Ureter (tissue), 1 donor: ENCODE data around the gene JAKMIP3. TPM values are rescaled to one million over a fixed set of nuclear protein-coding genes. Genes with fewer than 3 reads are reported as not detected.
A peak's percentile ranks its signal among the peaks of the same experiment; 100 is the strongest.

Experiments used
- DNase-seq: peaks from one replicate; pipeline ENCODE4 v3.0.0-alpha.2; 2020; ENCODE audit warnings: low spot score
- total RNA-seq: library from RNA; stranded (reverse); gene quantifications from one replicate; pipeline ENCODE4 v1.2.4, GENCODE V29; 2023
- donor health status: DM: yes; HTN: yes; CAD: no.

Gene JAKMIP3
- total RNA-seq, 1 donor from 2014 or later, result 1.1 TPM

DNA sequence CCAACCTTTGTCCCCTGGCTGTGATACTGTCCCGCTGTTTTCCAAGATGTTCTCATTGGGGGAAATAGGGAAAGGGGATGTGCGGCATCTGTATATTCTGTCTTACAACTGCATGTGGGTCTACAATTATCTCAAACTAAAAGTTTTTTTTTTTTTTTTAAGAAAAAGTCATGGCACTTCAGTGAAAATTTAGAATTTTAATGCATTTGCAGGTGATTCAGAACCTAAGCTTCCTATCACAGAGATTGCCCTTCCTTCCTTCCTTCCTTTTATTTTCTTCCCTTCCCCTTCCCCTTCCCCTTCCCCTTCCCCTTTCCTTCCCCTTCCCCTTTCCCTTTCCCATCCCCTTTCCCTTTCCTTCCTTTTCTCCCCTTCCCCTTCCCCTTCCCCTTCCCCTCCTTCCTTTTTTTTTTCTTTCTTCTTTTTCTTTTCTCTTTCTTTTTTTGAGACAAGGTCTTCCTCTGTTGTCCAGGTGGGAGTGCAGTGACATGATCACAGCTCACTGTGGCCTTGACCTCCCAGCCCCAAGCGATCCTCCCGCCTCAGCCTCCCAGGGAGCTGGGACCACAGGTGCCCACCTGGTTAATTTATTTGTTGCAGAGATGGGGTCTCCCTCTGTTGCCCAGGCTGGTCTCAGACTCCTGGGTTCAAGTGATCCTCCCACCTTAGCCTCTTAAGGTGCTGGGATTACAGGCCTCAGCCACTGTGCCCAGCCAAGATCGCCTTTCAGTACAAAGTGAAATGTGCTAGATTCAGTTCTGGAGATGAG is 32.0 kb downstream of the JAKMIP3 start:
- DNase-seq, result no peak

DNA sequence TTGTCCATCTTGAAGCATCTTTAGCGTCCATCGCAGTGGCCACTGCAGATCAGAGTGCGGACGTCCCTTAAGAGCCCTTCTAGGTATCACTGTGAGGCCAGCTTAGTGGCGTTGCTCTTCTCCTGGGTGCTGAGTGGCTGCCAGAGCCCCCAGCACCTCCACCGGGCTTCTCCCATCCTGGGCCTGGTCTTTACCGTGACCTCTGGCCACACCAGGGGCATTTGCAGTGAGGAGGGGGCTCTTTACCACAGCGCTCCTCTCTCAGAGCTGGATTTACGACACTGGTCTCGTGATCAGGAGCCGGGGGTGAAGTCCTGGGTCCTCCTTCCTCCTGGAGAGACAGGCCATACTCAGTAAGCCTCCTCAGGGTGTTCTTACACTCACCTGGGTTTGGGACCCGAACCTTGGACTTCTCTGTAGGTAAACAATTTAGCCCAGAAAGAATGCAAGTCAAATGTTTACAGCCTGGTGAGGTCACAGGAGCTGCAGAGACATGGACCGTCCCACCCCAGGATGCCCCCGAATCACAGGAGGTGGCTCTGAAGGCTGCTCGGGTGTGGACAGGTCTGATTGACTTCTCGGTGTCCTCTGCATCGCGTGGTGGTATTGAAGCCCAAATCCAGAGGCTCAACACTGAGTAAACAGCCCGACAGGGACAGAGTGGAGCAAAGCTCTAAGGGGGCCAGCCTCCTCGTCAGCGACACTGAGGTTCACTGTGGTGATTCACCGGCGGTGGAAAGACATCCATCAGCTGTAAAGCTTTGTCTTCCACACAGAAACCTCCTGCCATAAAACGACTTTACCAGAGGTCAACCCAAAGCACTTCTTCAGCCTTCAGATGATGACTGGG is 33.0 kb downstream of the JAKMIP3 start:
- no peak for DNase-seq

DNA sequence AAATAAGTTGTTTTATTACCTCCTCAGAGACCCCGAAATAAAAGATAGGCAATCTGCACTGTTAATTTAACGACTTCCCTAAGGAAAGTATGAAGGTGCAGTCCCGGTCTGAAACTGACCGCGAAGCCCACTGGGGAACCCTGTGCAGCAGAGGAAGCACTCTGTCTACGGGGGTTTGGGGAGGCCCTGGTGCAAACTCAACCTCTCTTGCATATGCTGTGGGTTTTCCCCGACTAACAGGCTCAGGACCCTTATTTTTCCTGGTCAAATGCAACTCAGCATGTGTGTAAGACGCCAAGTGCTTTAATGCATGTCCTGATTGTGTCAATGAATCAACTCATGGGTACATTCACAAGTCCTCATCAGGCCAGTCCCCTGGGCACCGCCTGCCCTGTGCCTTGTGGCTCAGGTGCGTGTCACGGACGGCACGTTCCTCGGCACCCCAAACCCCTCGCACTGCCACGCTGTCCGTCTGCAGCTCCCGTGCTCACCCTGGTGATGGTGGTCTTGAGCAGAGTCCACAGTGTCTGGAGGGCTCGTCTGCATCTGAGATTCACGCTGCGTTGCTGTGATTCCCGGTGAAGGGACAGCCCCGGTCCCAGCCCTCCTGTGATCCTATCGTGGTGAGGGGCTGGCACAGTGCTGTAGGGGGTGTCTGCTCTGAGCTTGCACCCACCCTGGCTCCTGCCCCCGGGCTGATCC is 33.8 kb downstream of the JAKMIP3 start:
- DNase-seq, result no peak

DNA sequence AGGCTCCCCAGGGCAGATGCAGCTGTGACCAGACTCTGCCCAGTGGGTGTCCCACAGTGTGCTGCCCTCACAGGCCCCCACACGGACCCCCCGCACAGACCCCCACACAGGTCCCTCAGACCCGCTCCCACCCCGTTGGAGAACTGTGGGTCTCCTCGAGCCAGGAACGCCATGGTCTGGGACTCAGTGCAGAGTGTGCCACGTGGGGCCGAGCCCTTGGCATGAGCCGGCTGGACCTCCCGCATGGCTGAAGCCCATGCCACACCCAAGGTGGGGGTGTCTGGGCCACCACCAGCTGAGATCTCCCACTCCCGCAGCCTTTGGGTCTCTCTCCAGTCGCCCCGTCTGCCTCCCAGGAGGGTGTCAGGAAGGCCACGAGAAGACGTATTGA is 34.3 kb downstream of the JAKMIP3 start:
- no peak for DNase-seq

DNA sequence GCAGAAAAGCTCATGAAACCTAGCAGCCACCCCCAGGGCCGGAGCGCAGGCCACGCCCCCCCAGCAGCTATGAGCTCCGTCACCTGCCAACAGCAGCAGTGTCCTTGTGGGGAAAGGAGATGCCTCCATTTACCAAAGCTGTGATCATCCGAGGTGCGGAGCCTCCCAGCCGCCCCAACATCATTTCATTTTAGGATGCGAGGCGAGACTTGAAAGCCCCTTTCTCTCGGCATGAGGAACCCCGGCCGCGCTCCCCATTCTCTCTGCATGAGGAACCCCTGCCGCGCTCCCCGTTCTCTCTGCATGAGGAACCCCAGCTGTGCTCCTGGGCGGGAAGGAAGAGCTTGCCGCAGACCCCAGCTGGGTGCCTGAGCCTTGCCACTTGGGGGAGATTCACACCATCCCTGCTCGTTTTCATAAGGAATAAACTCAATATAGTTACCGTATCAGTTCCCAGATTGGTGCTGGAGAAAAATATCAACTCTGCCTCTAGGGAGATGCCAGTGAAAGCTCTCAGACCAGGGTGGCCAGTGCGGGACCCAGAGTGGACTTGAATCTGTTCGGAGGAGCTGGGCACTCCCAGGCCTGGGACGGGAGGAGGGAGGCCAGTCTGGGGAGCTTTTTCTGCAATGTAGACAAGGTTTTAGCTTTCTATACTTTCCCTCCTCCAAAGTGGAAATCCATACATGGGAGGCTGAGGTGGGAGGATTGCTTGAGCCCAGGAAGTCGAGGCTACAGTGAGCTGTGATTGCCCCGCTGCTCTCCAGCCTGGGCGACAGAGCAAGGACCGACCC is 35.0 kb downstream of the JAKMIP3 start:
- peak; percentile 38 for DNase-seq

DNA sequence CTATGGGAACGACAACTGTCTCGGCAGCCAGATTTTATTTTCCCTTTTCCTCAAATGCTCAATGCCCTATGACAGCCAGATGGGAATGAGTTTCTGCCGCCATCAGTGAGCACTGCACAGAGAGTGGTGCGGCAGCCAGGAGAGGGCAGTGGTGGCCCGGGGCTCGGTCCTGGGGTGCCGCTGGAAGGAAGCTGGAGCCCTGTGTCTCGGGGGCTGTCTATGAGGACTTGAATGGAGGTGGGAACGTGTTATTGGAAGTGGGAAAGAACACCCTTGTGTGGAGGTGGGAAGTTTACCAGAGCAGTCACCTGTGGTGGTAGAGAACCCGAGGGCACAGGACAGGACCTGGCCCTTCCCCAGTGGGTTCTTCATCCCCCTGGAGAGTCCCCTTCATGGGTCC is 35.8 kb downstream of the JAKMIP3 start:
- DNase-seq, result no peak

DNA sequence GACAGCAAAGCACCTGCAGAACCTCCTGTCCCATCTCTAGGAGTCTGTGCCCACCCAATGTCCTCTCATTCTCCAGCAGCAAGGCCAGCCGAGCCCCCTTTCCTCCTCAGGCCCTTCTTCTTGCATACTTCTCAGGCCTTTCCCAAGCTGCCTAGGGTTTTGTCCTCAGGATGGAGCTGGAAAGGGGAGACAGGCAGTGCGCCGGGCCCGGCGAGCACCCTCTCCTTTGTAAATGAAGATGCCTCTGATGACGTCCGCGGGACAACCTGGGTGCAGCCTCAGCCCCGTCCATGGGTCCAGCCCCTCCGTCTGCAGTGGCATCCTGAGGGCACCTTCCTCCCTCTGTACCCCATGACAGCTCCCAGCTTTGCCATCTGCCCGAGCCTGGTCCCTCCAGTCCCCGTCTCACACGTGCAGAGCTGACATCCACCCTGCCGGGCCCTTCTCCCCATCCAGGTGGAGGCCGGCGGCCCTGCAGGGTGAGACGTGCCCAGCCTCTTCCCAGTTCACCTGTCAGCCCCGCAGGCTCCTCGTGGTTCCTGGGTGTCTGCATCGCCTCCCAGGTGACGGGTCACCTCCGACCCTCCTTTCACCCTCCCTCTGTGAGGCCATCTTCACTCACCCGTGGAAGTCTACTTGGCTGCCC is 36.4 kb downstream of the JAKMIP3 start:
- DNase-seq, result peak; percentile 39

DNA sequence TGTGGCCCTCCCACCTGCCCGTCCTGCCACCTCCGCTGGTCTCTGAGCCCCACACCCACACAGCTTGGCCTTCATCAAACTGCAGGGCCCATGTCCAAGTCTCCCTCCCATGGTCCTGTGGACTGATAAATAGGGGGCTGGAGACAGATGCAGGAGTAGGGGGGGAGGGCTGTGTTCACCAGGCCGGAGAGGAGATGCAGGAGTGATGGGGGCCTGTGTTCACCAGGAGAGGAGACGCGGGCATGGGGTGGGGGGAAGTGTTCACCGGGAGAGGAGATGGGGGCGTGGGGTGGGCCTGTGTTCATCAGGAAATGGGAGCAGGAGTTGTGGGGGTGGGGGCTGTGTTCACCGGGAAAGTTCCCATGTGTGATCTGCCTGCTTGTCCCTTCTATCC is 37.0 kb downstream of the JAKMIP3 start:
- no peak for DNase-seq

DNA sequence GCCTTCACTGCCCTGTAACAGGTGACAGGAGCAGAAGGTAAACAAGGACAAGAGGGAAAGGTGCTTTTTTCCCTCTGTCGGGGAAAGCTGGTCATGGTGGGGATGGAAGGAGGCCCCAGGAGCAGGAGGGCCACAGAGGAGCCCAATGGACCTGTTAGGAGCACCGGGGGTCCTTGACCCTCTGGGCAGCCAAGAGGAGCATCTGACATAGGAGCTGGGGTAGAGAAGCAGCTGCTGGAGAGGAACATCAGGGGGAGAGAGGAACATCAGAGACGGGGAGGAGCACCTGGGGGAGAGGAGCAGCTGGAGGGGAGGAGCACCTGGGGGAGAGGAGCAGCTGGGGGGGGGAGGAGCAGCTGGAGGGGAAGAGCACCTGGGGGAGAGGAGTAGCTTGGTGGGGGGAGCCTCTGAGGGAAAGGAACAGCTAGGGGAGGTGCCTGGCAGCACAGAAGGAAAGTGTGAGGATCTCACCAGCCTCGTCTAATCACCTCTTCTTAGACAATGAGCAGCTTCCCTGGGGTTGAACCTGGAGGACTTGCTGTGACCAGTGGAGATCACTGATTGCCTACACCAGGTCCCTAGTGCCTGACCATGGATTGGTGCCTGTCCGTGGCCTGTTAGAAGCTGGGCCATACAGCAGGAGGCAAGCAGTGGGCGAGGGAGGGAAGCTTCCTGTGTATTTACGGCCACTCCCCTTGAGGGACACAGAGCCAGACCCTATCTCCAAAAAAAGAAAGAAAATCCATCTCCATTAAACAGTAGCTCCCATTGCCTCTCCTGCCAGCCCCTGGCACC is 37.6 kb downstream of the JAKMIP3 start:
- DNase-seq, result no peak

DNA sequence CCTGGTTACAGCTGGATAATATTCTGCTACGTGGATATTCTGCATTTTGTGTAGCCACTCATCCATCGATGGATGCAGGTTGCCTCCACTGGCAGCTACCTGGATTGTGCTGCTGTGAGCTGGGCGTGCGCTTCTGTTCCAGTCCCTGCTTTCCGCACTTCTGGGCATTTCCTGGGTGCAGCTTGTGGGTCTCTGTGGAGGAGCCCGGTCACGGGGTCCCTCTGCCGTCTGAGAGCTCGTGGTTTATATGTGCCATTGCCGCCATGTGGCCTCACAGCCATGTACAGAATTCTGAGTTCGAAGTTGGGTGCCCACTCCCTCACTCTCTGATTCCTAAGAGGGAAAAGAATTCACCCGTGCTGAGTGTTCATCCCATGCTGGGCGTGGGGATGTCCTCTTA is 38.3 kb downstream of the JAKMIP3 start:
- DNase-seq, result no peak

DNA sequence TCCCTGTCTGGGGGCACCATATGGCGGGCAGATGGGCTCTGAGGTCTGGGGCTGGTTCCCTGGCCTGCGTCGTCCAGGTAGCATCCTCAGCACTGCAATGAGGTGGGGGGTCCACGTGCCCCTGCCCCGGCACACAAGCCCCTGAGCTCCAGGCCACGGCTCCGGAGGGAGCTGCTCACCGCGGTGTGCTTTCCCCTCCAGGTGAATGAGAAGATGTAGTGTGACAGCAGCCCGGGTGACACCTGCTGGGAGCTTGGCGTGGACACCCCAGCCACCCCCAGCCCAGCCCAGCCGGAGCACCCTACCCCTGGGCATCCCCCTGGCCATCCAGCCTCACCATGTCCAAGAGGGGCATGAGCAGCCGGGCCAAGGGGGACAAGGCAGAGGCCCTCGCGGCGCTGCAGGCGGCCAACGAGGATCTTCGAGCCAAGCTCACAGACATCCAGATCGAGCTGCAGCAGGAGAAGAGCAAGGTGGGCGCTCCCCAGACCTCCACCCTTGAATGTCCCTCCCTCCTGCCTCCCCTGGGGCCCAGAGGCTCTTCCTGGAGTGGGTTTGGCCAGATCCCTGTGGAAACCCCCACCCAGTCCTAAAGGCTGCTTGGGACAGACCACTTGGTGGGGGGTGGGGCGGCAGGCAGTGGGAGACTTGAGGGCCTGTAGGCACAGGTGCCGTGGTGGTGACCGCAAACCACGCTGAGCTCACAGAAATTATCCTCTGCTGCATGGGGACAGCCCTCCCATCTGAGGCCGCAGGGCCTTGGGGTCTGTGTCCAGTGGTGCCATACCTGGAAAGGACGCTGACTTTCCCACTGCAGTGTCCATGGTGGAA is 38.9 kb downstream of the JAKMIP3 start:
- DNase-seq, result peak; percentile 34

DNA sequence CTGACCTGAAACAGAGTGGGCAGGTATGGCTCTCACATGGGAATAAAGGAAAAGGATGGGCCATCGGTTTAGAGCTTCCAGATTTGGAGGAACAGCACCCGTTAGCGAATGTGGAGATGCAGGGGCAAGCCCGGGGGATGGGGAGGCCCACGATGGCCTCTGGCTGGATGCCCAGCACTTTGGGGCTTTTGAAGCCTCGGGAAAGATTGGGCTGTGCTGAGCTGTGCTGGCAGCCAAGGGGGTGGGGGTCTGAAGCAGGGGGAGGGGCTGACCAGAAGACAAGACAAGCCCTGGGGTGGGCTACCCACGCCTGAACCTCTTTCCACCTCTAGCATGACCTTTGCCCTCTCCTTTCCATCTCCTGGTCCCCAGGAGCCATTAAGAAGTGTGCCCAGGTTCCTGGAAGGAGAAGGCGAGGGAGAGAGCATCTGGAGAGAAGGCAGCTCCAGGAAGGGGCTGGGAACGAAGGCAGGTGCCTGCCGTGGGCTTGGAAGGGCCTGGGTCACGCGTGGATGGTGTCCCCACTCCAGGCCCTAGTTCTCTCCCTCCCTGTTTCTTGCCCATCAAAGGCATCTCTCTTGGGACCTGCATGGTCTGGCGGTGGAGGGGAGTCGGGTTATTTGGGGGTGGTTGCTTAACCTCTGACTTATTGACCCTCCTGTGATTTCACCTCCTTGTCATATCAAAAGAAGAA is 39.7 kb downstream of the JAKMIP3 start:
- DNase-seq, result no peak

DNA sequence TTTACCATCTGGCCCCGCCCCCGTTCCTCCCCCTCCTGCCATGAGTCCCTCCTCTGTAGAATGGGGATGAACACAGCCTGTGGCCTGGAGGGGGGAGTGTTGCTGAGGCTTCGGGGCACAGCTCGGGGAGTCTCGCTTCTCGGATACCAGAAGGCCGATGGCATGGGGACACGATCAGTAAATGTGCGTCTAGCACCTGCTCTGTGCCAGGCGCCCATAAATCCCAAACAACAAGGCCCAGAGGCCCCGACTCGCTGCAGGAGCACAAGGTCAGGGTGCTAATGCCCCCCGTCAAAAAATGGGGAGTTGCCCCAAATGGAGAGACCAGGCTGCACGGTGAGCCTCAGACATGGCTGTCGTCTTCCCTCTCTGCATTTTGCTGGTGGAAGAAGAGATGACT is 40.7 kb downstream of the JAKMIP3 start:
- no peak for DNase-seq

DNA sequence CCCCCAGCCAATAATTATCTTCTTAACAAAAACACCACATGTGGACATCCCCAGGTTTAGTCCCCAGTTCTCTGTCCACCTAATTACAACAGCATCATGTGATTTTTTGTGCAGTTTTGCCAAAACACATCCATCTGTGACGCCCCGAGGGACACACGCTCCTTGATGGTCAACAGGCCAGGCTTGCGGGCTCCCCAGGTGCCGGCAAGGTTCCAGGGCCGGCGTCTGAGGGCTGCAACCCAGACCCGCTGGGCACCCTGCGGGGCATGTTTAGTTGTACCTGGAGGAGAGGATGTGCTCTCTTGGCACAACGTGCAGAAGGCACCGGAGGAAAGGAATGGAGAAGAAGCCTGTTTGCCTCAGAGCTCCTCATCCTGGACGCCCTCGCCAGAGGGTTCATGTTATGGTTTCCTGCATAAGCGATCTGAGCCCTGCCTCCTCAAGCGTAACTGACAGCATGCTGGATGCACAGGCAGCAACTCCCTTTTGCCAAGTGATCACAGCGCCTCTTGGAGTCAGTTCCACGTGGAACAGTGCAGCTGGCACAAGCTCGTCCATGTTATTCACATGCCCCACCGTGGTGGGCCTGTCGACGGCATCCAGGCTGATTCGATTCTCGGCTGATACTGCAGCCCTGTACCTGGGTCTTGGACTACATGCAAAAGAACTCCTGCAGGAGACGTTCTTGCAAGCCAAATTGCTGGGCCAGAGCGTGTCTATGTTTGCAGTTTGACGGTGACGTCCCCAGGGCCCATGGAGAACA is 41.6 kb downstream of the JAKMIP3 start:
- DNase-seq, result peak; percentile 32

DNA sequence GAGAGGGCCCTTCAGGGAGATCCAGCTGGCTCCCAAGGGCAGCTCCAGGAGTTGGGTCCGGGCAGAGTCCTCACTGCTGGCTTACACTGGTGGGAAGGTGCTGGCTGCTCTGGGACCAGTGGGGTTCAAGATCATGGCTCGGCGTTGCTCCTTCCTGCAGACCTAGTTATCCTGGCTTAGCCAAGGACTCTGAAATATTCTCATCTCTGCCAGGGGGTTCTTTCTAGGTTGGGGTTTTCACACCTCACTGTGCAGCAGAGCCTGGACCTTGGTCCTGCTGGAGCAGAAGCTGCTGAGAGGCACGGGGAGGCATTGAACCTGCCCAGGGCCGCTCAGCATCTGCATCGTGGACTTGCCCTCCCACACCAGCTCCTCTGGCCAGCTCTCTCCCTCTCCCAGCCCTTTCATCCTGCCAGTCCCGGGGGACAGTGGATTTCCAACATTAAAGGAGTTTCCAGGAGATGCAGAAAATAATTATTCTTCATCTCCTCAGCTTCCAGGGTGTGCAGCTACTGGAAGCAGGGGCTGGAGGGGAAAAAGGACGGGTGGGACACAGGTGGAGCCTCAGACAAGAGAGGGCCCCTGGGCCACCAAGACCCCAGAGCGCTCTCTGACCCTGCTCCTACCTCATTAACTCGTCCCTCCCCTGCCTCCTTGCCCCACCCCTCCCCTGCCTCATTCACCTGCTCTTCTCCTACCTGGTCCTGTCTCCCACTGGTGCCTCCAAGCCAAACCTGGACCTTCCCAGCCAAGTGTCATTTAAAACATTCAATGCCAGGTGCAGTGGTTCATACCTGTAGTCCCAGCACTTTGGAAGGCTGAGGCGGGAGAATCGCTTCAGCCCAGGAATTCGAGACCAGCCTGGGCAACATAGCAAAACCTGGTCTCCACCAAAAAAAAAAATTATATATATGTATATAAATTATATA is 42.5 kb downstream of the JAKMIP3 start:
- peak; percentile 37 for DNase-seq

DNA sequence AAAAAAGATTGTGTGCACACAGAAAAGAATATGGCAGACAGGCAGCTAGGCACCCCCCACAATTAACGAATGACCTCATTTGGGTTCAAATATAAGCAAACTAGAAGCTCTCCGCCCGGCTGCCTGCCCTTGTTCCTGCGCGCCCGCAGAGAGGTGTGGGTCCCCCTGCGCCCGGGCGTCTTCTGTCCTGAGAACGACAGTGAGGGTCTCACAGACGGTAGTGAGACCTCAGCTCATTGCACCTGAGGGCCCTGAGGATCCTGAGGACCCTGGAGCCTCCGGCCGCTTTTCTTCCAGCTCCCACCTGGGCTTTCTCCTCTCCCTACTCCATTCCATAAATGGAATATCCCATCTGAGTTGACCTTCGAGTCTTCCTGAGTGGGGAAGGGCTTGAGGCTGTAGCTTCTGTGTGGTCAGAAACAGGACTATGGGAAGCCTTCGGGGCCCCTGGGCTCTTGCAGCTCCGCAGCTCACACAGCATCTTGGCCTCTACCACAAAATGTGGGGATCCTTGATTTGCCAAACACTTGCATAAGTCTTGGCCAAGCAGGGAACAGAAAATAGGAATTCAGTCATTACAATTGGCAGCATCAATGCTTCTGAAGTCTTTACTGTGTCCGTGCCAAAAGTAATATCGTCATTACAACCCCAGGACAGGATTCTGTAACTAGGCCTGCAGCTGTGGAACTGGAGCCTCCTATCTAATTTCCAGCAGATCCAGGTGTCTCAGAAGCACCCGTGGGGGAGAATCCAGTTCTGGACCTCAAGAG is 43.8 kb downstream of the JAKMIP3 start:
- peak; percentile 40 for DNase-seq
